GM21723 (cell line): ENCODE data around the gene TMEM167B.
"Not testable (repeated sequence)": the region's sequence is repeated elsewhere in the genome, so short reads cannot be mapped to it uniquely, and the experiment has no call there.

ENCODE experiments used
- ATAC-seq: cut with Tn5 transposase; IDR thresholded peaks from one replicate; pipeline ENCODE4 v1.9.1; 2021; ENCODE audit warnings: mild to moderate bottlenecking, moderate library complexity; ENCODE audit not compliant: unreplicated experiment

TMEM167B gene

DNA sequence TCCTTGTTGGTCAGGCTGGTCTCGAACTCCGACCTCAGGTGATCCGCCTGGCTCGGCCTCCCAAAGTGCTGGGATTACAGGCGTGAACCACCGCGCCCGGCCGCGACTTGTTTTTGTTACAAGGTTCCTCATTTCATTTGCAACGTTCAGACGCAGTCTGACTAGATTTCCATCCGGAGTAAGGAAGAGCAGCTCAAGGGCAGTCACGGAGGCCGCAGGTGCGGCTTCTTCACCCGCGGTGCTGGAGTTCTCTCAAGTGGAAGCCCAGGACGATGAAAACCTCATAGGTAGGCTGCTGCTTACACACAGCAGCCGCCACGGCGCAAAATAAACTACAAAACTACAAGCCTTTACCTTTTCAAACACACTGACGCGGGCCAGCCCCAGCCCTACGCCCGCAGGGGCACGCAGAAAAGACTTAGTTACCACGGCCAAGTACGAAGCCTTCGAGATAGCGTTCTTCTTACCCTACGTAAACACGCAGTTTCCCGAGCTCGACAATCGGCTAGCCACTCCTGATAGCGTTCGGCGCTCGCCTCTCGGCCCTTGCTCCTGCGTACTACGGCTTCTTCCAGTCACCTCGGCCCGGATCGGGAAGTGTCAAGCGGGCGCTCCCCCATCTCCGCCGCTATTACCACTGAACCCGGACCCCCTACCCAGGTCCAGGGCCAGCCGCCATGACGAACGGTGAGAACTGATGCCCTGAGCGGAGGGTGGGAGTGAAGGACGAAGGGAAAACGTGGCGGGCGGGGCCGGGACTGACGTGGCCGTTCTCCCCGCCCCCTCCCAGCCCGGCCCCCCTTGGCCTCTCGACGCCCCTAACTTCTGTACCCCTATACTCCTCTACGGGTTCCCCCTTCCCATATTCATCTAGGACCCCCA lies at the start of gene TMEM167B:
Gene TMEM167B (plus strand): TSS at position 569 of the 882 bp plus-strand sequence. CDS start 109 bp downstream, at position 678.
- ATAC-seq = peak; percentile 92

DNA sequence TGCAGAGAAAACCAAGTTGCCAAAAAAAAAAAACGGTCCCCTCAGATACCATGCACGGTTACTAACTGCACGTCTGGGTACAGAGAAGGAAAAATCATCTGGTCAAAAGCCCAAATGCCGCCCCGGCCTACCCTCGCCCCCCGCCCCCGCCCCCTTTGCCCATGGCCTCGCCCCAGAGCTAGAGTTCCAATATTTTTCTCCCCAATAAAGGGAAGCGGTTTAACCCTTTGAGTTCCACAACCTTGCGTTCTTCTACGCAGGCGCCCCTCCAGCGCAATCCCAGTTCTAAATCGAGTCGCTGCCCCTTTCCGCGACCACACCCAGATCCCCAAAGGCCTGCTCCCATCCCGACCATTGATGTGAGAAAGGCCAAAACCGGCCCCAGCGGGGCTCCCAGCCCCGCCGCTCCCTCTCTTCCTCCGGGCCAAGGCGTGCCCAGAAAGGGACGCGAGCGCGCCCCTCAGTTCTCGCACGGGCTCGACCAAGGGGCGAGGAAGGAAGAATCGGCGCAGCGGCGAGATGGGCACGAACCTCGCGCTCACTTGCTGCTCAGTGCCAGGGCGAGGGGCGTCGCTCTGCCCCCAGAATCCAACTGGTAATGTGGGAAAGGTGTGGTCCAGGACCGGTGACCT lies 49.5 kb upstream of the TMEM167B start:
- peak; percentile 36 for ATAC-seq

DNA sequence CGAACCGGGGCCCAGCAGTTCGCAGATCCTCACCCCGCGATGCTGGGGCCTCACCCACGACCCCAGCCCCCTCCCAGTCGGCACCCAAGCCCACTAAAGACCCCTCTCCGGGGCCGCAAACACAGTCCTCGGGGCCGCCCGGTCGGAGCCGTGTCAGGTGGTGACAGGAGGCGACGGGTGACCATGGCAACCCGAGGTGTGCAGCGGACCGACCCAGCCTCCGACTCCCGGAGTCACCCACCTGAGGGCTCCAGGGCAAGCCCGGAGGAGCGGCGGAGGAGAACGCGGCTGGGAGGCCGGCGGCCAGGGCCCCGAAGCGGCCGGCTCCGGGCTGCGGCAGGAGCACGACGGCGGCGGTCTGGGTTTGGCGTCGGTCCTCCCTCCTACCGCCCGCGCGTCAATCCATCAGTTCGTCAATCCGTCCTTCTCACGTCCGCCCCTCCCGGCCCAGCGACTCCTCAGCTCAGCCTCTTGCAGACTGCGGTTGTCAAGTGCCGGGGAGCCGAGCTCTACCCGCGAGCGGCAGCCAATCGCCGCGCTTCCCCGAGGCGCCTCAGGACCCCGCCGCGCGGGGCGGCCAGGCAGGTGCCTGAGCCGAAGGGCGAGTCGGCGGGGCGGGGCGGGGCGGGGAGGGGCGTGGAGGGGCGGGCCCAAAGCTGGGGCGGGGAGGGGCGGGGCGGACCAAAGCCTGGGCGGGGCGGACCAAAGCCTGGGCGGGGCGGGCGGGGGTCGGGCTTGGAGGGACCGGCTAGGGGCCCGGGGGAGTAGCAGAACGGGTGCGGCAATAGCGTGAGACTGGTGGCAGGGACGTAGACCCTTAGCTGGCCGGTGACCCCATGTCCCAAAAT lies 48.7 kb upstream of the TMEM167B start, which contains the start of gene WDR47:
Gene WDR47 (minus strand): TSS at position 482 of the 848 bp plus-strand sequence. CDS start 18,590 bp downstream, outside the sequence.
- peak; percentile 96 for ATAC-seq

DNA sequence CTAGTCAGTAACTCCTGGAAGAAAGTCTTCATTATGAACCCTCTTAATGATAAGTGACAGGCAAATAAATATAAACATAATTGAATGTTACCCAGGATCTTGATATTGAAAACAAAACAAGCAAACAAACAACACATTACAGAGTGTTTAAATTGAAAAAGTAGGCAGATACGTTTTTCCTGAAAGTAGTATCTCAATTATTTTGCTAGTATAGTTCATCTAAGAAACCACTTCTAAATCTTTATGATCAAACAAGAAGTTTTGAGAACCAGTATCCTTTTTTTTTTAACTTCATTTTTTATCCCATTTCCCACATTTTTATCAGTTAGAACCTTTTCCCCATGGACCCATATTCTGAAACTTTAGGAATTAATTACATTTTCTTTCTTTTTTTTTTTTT lies 45.0 kb upstream of the TMEM167B start:
- ATAC-seq = no peak

DNA sequence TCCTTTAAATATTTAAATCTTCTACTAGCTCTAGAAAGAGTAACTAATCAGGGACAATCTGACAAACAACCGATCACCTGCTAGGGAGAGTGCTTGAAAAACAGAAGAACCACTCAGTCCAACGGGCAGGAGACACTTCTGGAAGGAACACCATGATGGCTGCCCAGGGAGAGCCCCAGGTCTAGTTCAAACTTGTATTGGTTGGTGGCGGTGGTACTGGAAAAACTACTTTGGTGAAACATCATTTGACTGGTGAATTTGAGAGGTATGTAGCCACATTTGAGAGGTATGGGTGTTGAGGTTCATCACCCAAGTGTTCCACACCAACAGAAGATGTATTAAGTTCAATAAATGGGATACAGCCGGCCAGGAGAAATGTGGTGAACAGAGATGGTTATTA lies 43.9 kb upstream of the TMEM167B start:
- ATAC-seq = no peak

DNA sequence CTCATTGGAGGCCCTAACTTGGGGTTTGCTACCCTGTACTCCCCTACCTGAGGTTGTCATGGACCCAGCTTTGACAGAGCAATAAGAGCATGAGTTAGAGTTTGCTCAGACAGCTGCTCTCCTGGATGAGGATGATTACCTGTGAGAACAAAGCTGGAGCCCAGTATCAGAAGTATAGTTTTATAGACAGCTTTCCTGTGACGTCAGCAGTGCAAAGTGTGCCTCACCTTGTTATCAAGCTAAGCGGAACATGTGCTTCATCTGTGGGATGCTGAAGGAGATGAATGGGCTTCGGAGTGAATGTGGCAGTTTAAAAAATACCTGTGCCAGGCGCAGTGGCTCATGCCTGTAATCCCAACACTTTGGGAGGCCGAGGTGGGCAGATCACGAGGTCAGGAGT lies 43.2 kb upstream of the TMEM167B start:
- no peak for ATAC-seq

DNA sequence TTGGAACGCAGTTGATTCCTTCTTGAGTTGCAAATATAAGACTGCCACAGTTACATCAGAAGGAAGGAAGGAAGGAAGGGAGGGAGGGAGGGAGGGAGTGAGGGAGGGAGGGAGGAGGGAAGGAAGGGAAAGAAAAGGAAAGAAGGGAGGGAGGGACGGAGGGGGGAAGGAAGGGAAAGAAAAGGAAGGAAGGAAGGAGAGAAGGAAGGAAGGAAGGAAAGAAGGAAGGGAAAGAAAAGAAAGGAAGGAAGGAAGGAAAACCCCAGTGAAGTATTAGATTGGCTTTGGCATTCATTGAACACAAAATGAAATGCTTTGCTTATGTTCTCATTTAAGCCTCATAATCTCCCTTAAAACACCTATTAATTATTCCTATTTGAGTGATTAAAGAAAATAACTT lies 42.2 kb upstream of the TMEM167B start:
- no peak for ATAC-seq

DNA sequence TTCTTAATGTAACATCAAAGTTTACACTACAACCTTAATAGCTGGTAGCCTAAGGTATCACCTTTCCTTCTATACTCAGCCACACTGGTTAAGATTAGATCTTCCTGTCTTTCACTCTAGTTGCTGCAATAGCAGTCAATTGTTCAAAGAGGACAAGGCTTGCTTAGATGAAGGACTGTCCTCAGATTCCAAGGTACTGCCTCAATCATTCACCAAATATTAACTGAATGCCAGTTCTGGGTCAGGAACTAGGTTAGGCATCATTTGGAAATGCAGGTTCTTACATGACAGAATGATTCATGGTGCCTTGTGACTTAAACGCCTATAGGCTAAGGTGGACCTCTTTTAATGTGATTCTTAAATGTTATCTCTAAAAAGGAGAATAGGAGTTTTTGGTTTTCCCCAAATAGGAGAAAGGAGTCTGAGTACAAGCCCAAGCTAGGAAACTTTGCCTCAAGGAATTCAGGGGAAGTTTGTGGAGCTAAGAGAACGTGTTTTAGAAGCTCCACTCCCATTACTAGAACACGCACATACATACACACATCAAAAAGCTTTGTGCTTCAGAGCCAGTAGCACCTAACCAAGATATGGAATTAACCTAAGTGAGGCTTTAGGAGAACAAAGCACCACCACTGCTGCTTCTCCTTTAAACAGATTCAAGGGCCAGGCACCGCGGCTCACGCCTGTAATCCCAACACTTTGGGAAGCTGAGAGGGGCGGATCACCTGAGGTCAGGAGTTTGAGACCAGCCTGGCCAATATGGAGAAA lies 40.2 kb upstream of the TMEM167B start:
- no peak for ATAC-seq

DNA sequence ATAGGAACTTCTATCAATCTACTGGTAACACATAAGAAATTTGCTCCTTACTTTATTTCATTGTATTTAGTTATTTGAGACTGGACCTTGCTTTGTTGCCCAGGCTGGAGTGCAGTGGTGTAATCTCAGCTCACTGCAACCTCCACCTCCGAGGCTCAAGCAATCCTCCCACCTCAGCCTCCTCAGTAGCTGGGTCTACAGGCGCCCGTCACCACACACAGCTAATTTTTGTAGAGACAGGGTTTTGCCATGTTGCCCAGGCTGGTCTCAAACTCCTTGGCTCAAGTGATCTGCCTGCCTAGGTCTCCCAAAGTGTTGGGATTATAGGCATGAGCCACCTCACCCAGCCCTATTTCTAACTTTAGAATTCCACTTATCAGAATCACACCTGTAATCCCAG lies 38.4 kb upstream of the TMEM167B start:
- not testable (repeated sequence) for ATAC-seq

DNA sequence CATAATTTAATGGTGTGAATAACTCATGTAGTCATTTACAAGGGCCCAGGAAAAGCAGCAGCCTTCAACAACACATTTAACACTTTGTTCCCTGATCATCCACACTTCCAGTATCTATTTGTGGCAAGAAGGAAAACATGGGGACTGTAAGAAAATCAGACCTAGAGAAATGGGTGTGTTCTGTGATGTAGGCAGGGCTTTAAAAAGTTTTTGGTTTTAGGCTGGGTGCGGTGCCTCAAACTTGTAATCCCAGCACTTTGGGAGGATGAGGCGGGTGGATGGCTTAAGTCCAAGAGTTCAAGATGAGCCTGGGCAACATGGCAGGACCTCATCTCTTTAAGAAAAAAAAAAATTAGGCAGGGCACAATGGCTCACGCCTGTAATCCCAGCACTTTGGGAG lies 34.5 kb upstream of the TMEM167B start:
- no peak for ATAC-seq

DNA sequence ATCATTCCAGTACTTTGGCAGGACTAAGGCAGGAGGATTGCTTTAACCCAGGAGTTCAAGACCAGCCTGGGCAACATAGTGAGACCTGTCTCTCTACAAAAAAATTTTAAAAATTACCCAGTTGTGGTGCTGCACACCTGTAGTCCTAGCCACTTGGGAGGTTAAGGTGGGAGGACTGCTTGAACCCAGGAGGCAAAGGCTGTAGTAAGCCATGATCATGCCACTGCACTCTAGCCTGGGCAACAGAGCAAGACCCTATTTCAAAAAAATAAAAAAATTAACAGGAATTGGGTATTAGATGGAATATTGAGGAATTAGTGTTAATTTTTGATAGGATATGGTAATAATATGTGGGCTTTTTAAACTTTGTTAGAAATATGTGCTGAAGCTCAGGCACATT lies 31.5 kb upstream of the TMEM167B start:
- ATAC-seq = no peak

DNA sequence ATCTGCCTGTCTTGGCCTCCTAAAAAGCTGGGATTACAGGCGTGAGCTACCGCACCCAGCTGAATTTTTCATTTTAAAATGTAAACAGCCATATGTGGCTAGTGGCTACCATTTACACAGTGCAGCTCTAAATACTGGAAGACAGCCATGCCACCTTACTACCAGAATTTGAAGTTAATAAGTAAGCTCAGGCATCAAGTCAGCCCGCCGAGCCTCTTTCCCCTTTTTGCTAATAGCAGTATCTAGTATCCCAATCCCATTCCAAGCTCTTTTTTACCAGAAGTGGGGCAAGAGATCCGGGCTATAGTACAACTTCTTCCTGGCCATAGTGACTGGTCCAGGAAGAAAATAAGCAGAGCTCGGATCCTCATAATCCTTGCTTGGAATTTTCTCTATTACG lies 29.9 kb upstream of the TMEM167B start:
- ATAC-seq = no peak

DNA sequence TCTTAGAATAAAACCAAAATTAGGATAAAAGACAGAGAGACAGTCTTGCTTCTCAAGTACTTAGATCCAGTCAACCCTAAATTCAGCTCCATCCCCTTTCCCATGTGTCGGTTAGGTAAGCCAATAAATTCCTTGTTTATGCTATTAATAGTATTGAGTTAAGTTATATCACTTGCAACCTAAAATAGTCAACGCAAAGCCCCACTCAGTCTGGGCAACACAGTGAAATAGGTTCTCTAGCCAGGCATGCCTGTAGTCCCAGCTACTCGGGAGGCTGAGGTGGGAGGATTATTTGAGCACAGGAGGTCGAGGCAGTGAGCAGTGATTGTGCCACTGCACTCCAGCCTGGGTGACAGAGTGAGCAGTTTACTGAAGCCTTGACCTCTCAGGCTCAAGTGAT lies 29.4 kb upstream of the TMEM167B start:
- ATAC-seq = no peak

DNA sequence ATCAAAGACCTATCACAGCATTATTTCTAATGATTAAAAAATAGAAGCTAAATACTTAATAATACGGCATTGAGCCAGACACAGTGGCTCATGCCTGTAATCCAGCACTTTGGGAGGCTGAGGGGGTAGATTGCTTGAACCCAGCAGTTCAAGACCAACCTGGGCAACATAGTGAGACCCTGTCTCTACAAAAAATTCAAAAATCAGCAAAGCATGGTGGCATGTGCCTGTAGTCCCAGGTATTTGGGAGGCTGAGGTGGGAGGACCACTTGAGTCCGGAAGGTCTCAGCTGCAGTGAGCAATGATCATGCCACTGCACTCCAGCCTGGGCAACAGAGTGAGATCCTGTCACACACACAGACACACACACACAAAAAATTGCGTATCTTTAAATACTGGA lies 25.4 kb upstream of the TMEM167B start:
- no peak for ATAC-seq

DNA sequence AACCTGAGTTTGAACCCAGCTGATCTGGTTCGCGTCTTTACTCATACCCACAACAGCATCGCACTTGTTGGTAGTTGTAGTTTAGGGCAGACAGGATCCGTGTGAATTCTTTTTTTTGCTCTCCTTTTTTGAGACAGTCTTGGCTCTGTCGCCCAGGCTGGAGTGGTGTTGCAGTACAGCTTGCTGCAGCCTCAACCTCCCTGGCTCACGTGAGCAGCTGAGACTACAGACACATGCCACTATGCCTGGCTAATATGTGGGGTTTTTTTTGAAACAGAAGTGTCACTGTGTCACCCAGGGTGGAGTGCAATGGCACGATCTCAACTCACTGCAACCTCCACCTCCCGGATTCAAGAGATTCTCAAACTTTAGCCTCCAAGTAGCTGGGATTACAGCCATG lies 22.7 kb upstream of the TMEM167B start:
- ATAC-seq = no peak

DNA sequence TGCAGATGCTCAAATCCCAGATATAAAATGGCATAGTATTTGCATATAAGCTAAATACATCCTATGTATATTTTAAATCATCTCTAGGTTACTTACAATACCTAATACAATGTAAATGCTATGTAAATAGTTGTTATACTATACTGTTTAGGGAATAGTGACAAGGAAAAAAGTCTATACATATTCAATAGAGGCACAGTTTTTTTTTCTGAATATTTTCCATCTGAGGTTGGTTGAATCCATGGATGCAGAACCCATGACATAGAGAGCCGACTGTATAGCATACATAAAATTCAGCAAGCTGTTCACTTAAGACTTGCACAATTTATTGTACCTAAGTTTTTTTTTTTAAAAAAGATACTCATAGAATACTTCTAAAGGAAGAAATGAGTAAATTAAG lies 21.3 kb upstream of the TMEM167B start:
- no peak for ATAC-seq

DNA sequence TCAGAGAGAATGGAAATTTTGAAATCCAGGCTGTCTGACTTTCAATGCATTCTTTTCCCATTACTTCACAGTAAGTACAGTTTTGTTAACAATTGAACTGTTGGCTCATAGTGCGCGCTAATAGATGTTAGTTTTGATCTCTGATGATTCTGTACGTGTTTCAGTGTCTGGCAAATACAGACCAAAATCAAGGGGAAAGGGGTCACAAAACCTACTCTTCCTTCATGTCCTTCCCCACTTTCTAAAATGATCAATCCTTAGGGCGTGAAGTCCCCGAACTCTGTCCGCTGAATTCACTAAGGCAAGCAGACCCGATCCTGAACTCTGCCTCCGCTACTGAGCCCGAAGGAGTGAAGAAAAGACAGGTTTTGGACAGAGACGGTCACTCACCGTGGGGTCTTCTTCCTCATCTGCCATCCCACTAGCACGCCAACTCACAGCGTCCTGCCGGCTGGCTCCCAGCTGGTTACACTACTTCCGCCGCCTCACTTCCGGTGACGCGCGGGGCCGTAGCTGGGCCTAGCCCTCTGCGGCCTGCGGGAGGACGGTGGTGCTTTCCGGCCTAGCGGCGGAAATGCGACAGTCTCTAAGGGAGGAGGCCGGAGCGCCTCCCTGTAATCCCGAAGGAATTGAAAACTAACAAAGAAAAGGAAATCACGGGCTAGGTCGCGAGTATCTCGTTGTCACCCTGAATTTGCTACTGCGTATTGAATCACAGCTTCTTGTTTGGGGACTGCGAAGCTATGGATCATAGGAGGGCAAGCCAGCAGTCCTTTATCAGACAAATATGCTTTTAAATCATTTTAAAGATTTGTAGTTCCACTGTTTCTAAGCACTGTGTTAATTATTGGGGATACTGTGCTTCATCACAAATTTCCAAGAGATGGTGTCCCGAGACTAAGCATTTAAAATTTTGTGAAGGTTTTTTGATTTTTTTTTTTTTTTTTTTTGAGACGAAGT lies 14.8 kb upstream of the TMEM167B start, which contains the start of gene TAF13:
Gene TAF13 (minus strand): TSS at position 473 of the 960 bp plus-strand sequence. CDS start 56 bp downstream, at position 417.
- ATAC-seq = peak; percentile 100

DNA sequence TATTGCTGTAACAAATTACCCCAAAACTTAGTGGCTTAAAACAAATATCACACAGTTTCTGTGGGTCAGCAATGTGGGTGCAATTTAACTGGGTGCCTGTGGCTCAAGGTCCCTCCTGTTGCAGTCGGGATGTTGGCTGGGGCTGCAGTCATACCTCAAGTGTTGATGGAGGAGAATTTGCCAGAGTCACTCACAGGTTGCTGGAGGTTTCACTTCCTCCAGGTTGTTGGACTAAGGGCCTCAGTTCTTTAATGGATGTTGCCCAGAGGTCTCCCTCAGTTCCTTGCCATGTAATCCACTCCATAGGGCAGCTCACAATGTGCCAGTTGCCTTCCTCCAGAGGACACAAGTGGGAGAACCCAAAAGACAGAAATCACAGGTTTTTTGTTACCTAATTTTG lies 12.2 kb upstream of the TMEM167B start:
- no peak for ATAC-seq

DNA sequence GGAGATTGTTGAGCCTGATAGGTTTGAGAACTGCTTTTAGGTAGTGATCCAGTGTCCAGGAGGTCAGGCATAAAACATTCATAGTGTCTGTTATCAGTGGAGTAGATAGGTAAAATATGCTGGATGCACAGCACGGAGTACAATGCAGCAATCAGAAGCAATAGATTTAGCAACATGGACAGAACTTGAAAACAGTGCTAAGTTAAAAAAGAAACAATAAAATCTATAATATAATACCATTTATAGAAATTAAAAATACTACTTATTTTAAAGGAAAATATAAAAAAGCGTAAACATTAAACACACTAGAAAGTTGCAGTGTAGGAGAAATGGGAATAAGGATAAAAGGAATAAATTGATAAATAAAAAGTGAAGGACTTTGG lies 11.3 kb upstream of the TMEM167B start:
- no peak for ATAC-seq
